Mesothelial cell of epicardium (in vitro differentiated cells): ENCODE results near the gene PSD4. TPM values are rescaled to one million over a fixed set of nuclear protein-coding genes. Genes with fewer than 3 reads are reported as not detected.

Experiments
- DNase-seq, 2 experiments: peaks; one replicate each; pipeline ENCODE4 v3.0.0; 2021; ENCODE audit warnings: low spot score in 2 of 2; ENCODE audit not compliant: unreplicated experiment in 2 of 2
- H3K27ac Mint-ChIP-seq: 2 replicates; pipeline ENCODE4 v1.8.0; 2021; ENCODE audit warnings: mixed read lengths
- H3K27me3 Mint-ChIP-seq: 2 replicates; pipeline ENCODE4 v1.8.0; 2021; ENCODE audit warnings: low read depth, mixed read lengths
- H3K36me3 Mint-ChIP-seq: 2 replicates; pipeline ENCODE4 v1.8.0; 2021; ENCODE audit warnings: mixed read lengths
- H3K4me1 Mint-ChIP-seq: 2 replicates; pipeline ENCODE4 v1.8.0; 2021; ENCODE audit warnings: mixed read lengths
- H3K4me3 Mint-ChIP-seq: 2 replicates; pipeline ENCODE4 v1.8.0; 2021; ENCODE audit warnings: mild to moderate bottlenecking, moderate library complexity, mixed read lengths
- H3K9me3 Mint-ChIP-seq: 2 replicates; pipeline ENCODE4 v1.8.0; 2021; ENCODE audit warnings: mixed read lengths
- total RNA-seq: library from RNA; stranded (reverse); gene quantifications from 3 replicates; pipeline ENCODE4 v1.2.1, GENCODE V29; 2021
- TF ChIP-seq, protein P1 (sequence below): fragments of 200-600 bp; sonication (generic); IDR thresholded peaks from one replicate; pipeline ENCODE4 v1.5.0; 2021; ENCODE audit warnings: antibody characterized with exemption; ENCODE audit not compliant: unreplicated experiment

Gene PSD4
- total RNA-seq, 1 donor from 2014 or later: 20.1 TPM

DNA sequence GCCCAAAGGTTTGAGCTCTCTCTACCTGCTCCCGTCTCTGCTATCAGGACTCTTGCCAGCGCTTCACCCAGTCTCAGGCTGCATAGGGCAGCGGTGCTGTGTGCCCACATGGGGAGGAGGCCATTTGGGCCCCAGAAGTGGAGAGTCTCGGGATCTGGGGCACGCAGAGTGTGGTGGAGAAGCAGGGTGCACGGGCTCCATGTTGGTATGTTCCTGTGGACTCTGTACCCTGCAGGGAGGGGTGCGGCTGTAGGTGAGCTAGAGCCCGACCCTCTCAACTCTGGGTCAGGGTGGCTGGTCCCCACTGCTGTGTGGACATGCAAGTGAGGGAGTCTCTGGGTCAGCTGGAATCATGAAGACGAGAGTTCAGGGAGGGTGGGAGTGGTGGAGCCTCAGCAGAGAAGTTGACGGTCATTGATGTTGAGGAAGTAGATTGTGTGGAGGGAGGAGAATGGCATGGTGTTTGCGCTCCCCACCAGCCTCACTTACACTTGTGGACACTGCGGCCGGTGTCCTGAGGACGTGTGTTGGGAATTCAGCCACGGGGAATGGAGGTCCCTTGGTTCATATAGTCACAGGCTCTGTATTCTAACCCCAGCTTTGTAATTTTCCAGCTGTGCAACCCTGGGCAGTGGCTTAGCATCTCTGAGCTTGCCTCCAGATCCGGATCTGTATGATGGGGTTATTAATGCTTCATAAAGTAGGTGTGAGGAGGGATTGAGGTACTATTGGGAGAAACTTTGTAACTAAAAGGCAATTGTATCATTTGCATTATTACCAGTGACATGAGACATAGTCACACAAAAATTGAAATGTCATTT is 840 bp upstream of the PSD4 start:
- DNase-seq: no peak
- no peak overlapping the region for H3K4me3 Mint-ChIP-seq
- no peak overlapping the region for H3K27ac Mint-ChIP-seq

DNA sequence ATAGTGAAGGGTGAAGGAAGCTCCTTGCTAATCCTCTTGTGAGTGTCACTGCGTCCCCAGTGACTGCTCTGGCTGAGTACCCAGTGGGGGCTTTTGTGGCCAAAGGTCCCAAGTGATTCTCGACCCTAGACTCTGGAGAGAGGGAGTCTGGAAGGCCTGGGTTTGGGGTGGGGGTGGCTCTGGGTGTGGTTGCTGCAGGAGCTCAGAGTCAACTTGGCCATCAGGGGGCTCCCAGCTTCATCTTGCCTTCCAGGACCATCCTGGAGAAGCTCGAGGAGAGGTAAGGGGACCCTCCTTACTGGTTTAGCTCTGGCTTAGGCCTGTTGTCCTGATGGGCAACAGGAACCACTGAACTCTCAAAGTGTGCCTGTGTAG is 592 bp downstream of the PSD4 start:
- H3K4me3 Mint-ChIP-seq: no peak overlapping the region
- H3K9me3 Mint-ChIP-seq: peaks cover 4% of the 10 kb centered on the region
- H3K4me1 Mint-ChIP-seq: peaks cover 3% of the 10 kb centered on the region
- H3K36me3 Mint-ChIP-seq: no peaks in the 10 kb centered on the region
- TF ChIP-seq, protein P1, sequence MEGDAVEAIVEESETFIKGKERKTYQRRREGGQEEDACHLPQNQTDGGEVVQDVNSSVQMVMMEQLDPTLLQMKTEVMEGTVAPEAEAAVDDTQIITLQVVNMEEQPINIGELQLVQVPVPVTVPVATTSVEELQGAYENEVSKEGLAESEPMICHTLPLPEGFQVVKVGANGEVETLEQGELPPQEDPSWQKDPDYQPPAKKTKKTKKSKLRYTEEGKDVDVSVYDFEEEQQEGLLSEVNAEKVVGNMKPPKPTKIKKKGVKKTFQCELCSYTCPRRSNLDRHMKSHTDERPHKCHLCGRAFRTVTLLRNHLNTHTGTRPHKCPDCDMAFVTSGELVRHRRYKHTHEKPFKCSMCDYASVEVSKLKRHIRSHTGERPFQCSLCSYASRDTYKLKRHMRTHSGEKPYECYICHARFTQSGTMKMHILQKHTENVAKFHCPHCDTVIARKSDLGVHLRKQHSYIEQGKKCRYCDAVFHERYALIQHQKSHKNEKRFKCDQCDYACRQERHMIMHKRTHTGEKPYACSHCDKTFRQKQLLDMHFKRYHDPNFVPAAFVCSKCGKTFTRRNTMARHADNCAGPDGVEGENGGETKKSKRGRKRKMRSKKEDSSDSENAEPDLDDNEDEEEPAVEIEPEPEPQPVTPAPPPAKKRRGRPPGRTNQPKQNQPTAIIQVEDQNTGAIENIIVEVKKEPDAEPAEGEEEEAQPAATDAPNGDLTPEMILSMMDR: no peak
- DNase-seq: no peak
- no peaks in the 10 kb centered on the region for H3K27me3 Mint-ChIP-seq
- no peak overlapping the region for H3K27ac Mint-ChIP-seq

More for the DNA sequence above, 840 bp upstream of the PSD4 start:
- H3K36me3 Mint-ChIP-seq: no peaks in the 10 kb centered on the region
- H3K27me3 Mint-ChIP-seq: no peaks in the 10 kb centered on the region
- TF ChIP-seq, protein P1: no peak
- H3K4me1 Mint-ChIP-seq: peaks cover 3% of the 10 kb centered on the region
- peaks cover 4% of the 10 kb centered on the region for H3K9me3 Mint-ChIP-seq

- H3K4me1 Mint-ChIP-seq: peaks cover 4% of the 10 kb centered on the region
- no peaks in the 10 kb centered on the region for H3K36me3 Mint-ChIP-seq
- no peak overlapping the region for H3K4me3 Mint-ChIP-seq
- H3K9me3 Mint-ChIP-seq: peaks cover 4% of the 10 kb centered on the region
- no peak for DNase-seq
- H3K27me3 Mint-ChIP-seq: no peaks in the 10 kb centered on the region
- TF ChIP-seq, protein P1: no peak
- no peak overlapping the region for H3K27ac Mint-ChIP-seq
Measured at GRCh38 chr2:113175042-113175628, 1.4 kb downstream of the PSD4 start.

- no peaks in the 10 kb centered on the region for H3K36me3 Mint-ChIP-seq
- peaks cover 10% of the 10 kb centered on the region for H3K4me1 Mint-ChIP-seq
- TF ChIP-seq, protein P1: no peak
- no peak overlapping the region for H3K27ac Mint-ChIP-seq
- peaks cover 3% of the 10 kb centered on the region for H3K9me3 Mint-ChIP-seq
- H3K4me3 Mint-ChIP-seq: no peak overlapping the region
- no peak for DNase-seq
- H3K27me3 Mint-ChIP-seq: no peaks in the 10 kb centered on the region
Measured at GRCh38 chr2:113175736-113176695, 2.2 kb downstream of the PSD4 start.

- TF ChIP-seq, protein P1: no peak
- DNase-seq: no peak
- H3K36me3 Mint-ChIP-seq: no peaks in the 10 kb centered on the region
- no peaks in the 10 kb centered on the region for H3K9me3 Mint-ChIP-seq
- no peak overlapping the region for H3K27ac Mint-ChIP-seq
- H3K4me3 Mint-ChIP-seq: no peak overlapping the region
- peaks cover 10% of the 10 kb centered on the region for H3K4me1 Mint-ChIP-seq
- H3K27me3 Mint-ChIP-seq: no peaks in the 10 kb centered on the region
Measured at GRCh38 chr2:113176696-113177355, 3.1 kb downstream of the PSD4 start.
